ENCODE measurements around the gene MAP3K14. TPM values are rescaled to one million over a fixed set of nuclear protein-coding genes. Genes with fewer than 3 reads are reported as not detected.

The MAP3K14 gene
- polyA plus RNA-seq, 1 of the 3 experiments (the other 2 are of a cell fraction) = 11.9 TPM

DNA sequence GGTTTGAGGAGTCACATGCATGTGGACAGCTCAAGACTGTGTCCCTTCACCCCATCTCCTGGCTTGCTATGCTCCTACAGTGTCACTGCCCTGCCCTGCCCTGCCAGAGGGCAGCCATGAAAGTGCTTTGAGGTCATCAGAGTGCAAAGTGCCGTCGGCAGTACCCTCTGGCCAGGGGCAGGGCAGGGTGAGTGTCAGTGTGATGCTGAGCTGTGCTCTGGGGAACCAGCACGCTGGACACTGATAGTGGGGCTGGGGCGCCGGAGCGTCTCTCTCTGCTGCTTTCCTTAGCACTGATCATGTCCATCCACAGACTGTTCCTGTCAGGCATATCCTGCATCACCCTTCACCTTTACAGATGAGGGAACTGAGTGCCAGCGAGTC lies 53.4 kb downstream of the MAP3K14 start:
- POLR2A ChIA-PET = no interaction called here
- H4K20me1 ChIP-seq (ENCODE audit: insufficient read depth) = peaks cover 36% of the 10 kb centered on the region
- no peak overlapping the region for H3K27ac ChIP-seq (ENCODE audit: low read depth in 2 of 2, low read length in 1 of 2)
- H3K4me1 ChIP-seq (ENCODE audit: control insufficient read depth in 1 of 2, insufficient read depth in 2 of 2, low read depth in 1 of 2, low read length in 1 of 2) = peaks cover 0 to 9% of the 10 kb centered on the region in 2 experiments; a peak in 3 of 4 replicates
- H3K79me2 ChIP-seq (ENCODE audit: insufficient read depth) = no peaks in the 10 kb centered on the region
- CTCF ChIA-PET = interaction anchor here (3.0 kb wide), 1 partner anchor 16 kb away, joined by 13 read pairs; no protein-coding TSS in a partner anchor
- H3K9me3 ChIP-seq = no peaks in the 10 kb centered on the region
- H3K36me3 ChIP-seq (replicated peaks in 1 of 2; ENCODE audit: control insufficient read depth in 1 of 2, insufficient read depth in 2 of 2, low read length in 1 of 2) = peaks cover 29 to 47% of the 10 kb centered on the region in 2 experiments
- peaks cover 45% of the 10 kb centered on the region for H3F3A ChIP-seq (replicated peaks; ENCODE audit: insufficient read depth)
- WGBS (ENCODE audit: low lambda C conversion rate) = 70% methylated on average over 3 of the region's 7 CpGs
- TF ChIP-seq JUND (IDR thresholded peaks at IDR 0.05) = no peak
- TF ChIP-seq TEAD4 (IDR thresholded peaks at IDR 0.05; ENCODE audit: borderline replicate concordance, insufficient read depth) = no peak
- no peak for TF ChIP-seq NFIC (IDR thresholded peaks at IDR 0.05; ENCODE audit: borderline replicate concordance)
- TF ChIP-seq, protein P1, sequence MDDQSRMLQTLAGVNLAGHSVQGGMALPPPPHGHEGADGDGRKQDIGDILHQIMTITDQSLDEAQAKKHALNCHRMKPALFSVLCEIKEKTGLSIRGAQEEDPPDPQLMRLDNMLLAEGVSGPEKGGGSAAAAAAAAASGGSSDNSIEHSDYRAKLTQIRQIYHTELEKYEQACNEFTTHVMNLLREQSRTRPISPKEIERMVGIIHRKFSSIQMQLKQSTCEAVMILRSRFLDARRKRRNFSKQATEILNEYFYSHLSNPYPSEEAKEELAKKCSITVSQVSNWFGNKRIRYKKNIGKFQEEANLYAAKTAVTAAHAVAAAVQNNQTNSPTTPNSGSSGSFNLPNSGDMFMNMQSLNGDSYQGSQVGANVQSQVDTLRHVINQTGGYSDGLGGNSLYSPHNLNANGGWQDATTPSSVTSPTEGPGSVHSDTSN (IDR thresholded peaks at IDR 0.05) = no peak
- TF ChIP-seq EP300 (IDR thresholded peaks at IDR 0.05; ENCODE audit: borderline replicate concordance in 1 of 2, low read depth in 1 of 2, low read length in 1 of 2) = no peak
- TF ChIP-seq RXRA (IDR thresholded peaks at IDR 0.05; ENCODE audit: borderline replicate concordance, low read depth) = no peak
- no peak overlapping the region for H2AFZ ChIP-seq (ENCODE audit: low read depth)
- no peak overlapping the region for H3K4me3 ChIP-seq (ENCODE audit: low read depth in 2 of 2, low read length in 1 of 2)
- no peaks in the 10 kb centered on the region for H3K27me3 ChIP-seq (ENCODE audit: insufficient read depth)
- no peak overlapping the region for H3K9ac ChIP-seq
- no peak overlapping the region for H3K4me2 ChIP-seq
- DNase-seq = no peak
- H3K9me2 ChIP-seq = no peaks in the 10 kb centered on the region

DNA sequence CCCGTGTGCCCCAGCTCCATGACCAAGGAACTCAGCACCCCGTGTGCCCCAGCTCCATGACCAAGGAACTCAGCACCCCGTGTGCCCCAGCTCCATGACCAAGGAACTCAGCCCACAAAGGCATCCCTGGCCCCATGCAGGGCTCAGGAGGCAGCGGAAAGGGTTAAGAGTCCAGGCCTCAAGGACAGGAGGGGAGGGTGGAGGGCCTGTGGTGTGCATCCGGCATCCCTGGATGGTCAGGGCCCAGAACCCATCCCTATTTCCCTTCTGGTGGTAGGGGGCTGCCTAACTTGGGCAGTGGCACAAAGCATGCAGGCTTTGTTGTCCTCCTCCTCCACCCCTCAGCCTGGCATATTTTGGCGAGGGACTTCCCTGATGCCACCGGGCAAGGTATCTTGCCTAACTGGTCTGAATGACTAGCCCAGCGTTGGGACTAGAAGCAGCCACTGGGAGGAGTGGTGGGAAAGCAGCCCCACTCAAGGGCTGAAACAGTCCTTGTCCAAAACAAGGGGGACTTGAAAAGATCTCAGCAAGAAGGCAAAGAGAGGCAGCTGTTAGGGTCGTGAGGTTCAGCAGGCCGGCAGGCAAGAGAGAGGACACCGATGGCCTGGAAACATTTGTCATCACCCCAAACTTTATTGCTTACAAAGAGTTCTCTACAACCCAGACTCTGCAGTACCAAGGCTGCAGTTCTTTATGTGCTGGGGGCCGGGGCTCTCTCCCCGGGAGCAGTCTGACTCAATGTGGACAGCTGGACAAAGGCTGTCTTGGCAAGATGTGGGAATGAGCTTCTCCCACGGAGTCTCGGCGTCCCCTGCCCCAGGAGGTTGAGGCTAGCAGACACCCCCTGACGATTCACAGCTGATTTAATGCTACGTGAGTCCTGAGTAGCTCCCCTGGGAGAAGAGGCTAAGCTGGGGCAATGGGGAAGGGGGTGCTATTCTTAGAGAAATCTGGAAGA lies 54.0 kb downstream of the MAP3K14 start:
- no peak for DNase-seq
- Histone ChIP-seq H3K27me3 (ENCODE audit: insufficient read depth) (no peaks in the 10 kb centered on the region), H3K9me2 (no peaks in the 10 kb centered on the region), H3K4me2 (no peak overlapping the region), H4K20me1 (ENCODE audit: insufficient read depth) (peaks cover 36% of the 10 kb centered on the region), H3K27ac (ENCODE audit: low read depth in 2 of 2, low read length in 1 of 2) (no peak overlapping the region), H3K9me3 (no peaks in the 10 kb centered on the region), H3K79me2 (ENCODE audit: insufficient read depth) (no peaks in the 10 kb centered on the region), H3K36me3 (replicated peaks in 1 of 2; ENCODE audit: control insufficient read depth in 1 of 2, insufficient read depth in 2 of 2, low read length in 1 of 2) (peaks cover 26 to 41% of the 10 kb centered on the region in 2 experiments), H3K9ac (no peak overlapping the region), H3F3A (replicated peaks; ENCODE audit: insufficient read depth) (peaks cover 45% of the 10 kb centered on the region), H2AFZ (ENCODE audit: low read depth) (no peak overlapping the region), H3K4me3 (ENCODE audit: low read depth in 2 of 2, low read length in 1 of 2) (no peak overlapping the region), H3K4me1 (ENCODE audit: control insufficient read depth in 1 of 2, insufficient read depth in 2 of 2, low read depth in 1 of 2, low read length in 1 of 2) (peaks cover 0 to 9% of the 10 kb centered on the region in 2 experiments; a peak in 3 of 4 replicates)
- TF ChIP-seq CHD2 (IDR thresholded peaks at IDR 0.05; ENCODE audit: low read length, partially characterized antibody) = no peak
- TF ChIP-seq GABPA (IDR thresholded peaks at IDR 0.05; ENCODE audit: low read depth) = no peak
- TF ChIP-seq, protein P2, sequence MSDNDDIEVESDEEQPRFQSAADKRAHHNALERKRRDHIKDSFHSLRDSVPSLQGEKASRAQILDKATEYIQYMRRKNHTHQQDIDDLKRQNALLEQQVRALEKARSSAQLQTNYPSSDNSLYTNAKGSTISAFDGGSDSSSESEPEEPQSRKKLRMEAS (IDR thresholded peaks at IDR 0.05; ENCODE audit: low read depth) = no peak
- no peak for TF ChIP-seq TCF12 (IDR thresholded peaks at IDR 0.05)
- no peak for TF ChIP-seq JUND (IDR thresholded peaks at IDR 0.05)
- TF ChIP-seq RCOR1 (IDR thresholded peaks at IDR 0.05; ENCODE audit: low read length) = no peak
- TF ChIP-seq USF1 (IDR thresholded peaks at IDR 0.05; ENCODE audit: borderline replicate concordance, low read depth) = no peak
- no peak for TF ChIP-seq FOXM1 (IDR thresholded peaks at IDR 0.05; ENCODE audit: low read depth)
- TF ChIP-seq USF2 (IDR thresholded peaks at IDR 0.05; ENCODE audit: borderline replicate concordance, low read depth, low read length) = no peak
- TF ChIP-seq ELF1 (IDR thresholded peaks at IDR 0.05) = no peak
- no peak for TF ChIP-seq FOSL2 (IDR thresholded peaks at IDR 0.05; ENCODE audit: borderline replicate concordance, low read depth)
- TF ChIP-seq CTCF (IDR thresholded peaks at IDR 0.05) = no peak
- TF ChIP-seq, protein P1 (IDR thresholded peaks at IDR 0.05) = no peak
- no peak for TF ChIP-seq MEF2A (IDR thresholded peaks at IDR 0.05; ENCODE audit: borderline replicate concordance, low read depth)
- TF ChIP-seq POLR2AphosphoS5 (IDR thresholded peaks at IDR 0.05; ENCODE audit: low read depth, low read length) = no peak; the same call in 1 of the 2 replicates
- no peak for TF ChIP-seq SMC3 (IDR thresholded peaks at IDR 0.05; ENCODE audit: low read depth, low read length)
- no peak for TF ChIP-seq MXI1 (IDR thresholded peaks at IDR 0.05; ENCODE audit: low read depth, low read length)
- TF ChIP-seq RAD21 (IDR thresholded peaks at IDR 0.05; ENCODE audit: low read length) = no peak
- ChIA-PET CTCF (interaction anchor here (3.0 kb wide), 1 partner anchor 16 kb away, joined by 13 read pairs; no protein-coding TSS in a partner anchor), POLR2A (no interaction called here)
- 93% methylated on average over 13 of the region's 18 CpGs for WGBS (ENCODE audit: low lambda C conversion rate)

All from SK-N-SH (cell line).